HG03354 (cell line): ENCODE data around the gene PTCD1.
"Not testable (repeated sequence)": the region's sequence is repeated elsewhere in the genome, so short reads cannot be mapped to it uniquely, and the experiment has no call there.

Experiments
- ATAC-seq: cut with Tn5 transposase; IDR thresholded peaks from one replicate; pipeline ENCODE4 v1.9.1; 2021; ENCODE audit warnings: mild to moderate bottlenecking; ENCODE audit not compliant: unreplicated experiment, poor library complexity, severe bottlenecking

The PTCD1 gene

DNA sequence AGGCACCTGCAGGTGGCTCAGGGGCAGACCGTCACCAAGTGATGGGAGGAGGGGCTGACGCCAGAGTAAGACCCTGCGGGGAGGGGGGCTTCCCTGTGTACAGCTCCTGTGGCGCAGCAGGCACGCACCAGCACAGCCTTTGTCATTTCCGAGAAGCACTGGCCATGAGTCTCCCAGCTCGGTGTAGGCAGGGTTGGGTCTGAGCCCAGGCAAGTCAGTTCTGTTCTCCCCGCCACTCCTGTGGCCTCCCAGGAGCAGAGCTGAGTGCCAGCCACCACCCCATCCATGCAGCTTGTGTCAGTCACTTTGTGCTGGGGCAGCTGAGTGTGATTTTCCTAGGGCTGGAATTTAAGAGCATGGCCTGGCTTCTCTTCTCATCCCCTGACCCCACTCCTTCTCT lies 13.3 kb upstream of the PTCD1 start:
- ATAC-seq = no peak

DNA sequence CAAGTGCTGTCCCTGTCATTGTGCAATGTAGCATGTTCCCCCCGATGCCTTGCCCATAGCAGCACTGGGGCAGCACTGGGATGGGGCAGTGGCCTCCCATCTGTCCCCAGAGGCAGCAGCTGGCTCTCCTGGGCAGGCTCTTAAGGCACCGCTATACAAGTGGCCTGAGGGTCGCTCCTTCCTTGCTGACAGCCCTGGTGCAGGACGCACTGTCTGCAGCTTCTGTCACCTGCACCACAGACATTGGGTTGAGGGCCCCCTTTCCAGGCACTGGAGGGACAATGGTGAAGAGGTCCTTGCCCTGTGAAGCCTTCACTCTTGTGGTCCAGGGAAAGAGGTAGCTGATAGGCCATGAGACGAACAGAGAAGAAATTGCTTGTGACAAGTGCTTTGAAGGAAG lies 10.7 kb upstream of the PTCD1 start:
- ATAC-seq = no peak

DNA sequence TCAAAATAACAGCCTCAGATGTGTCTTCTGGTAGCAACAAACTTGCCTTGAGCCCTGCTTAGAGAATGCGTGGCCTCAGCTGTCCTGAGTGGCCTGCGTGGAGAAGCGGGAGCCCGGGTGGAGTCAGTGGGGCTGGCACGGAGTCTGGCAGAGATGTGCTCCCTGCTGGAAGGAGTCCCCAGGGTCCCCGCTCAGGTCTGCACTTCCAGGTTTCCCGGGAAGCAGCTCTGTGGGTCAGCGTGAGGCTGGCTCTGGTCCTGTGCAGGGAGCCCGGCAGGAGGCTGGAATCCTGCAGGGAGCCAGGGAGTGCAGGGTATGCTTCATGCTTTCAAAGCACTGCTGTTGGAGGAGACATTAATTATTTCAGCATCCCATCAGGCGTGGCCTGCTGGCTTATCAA lies 10.3 kb upstream of the PTCD1 start:
- ATAC-seq = no peak

DNA sequence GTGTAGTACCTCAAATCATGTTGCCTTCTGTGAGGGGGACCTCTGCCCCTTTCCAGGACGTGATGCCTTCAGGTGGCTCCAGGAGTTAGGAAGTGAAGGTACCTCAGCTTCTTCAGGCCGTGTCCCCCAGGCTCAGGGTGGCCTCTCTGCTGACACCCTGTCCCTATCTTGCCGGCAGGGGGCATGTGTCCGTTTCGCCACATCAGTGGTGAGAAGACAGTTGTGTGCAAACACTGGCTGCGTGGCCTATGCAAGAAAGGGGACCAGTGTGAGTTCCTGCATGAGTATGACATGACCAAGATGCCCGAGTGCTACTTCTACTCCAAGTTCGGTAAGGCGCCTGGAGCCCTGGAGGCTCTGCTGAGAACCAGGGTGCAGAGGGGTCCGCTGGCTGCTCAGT lies 9.3 kb upstream of the PTCD1 start:
- ATAC-seq = no peak

- no peak for ATAC-seq
These were observed 7.5 kb upstream of the PTCD1 start for GRCh38 chr7:99446096-99446495.

- ATAC-seq = no peak
These were observed 1.6 kb upstream of the PTCD1 start for GRCh38 chr7:99440195-99440594.

DNA sequence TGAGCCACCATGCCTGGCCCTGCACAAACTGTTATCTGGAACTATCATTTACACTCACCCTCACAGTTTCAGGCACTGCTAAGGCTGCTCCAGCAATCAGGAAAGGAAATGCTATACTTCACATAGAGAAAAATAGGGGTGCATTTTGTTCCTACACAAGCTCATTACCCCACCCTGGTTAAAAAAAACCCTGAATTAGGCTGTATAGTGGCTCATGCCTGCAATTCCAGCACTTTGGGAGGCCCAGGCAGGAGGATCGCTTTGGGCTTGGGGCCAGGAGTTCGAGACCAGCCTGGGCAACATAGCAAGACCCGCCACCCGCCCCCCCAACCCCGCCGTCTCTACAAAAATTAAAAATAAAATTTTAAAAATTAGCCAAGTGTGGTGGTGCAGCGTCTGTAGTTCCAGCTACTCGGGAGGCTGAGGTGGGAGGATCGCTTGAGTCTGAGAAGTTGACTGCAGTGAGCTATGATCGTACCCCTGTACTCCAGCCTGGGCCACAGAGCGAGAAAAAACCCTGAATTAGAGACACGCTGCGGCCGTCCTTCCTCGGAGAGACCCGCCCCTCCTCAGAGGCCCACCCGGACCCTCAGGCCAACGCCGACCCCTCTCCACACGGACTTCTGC lies 539 bp downstream of the PTCD1 start:
- peak; percentile 18 for ATAC-seq

- ATAC-seq = no peak
These were observed 5.4 kb downstream of the PTCD1 start for GRCh38 chr7:99433158-99433557.

DNA sequence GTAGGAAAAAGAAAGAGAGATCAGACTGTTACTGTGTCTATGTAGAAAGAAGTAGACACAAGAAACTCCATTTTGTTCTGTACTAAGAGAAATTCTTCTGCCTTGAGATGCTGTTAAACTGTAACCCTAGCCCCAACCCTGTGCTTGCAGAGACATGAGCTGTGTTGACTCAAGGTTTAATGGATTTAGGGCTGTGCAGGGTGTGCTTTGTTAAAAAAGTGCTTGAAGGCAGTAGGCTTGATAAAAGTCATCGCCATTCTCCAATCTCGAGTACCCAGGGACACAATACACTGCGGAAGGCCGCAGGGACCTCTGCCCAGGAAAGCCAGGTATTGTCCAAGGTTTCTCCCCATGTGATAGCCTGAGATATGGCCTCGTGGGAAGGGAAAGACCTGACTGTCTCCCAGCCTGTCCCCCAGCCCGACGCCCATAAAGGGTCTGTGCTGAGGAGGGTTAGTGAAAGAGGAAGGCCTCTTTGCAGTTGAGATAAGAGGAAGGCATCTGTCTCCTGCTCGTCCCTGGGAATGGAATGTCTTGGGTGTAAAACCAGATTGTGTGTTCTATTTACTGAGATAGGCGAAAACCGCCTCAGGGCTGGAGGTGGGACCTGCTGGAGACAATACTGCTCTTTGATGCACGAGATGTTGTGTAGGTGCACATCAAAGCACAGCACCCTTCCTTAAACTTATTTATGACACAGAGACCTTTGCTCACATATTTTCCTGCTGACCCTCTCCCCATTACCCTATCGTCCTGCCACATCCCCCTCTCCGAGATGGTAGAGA lies 6.7 kb downstream of the PTCD1 start:
- not testable (repeated sequence) for ATAC-seq

DNA sequence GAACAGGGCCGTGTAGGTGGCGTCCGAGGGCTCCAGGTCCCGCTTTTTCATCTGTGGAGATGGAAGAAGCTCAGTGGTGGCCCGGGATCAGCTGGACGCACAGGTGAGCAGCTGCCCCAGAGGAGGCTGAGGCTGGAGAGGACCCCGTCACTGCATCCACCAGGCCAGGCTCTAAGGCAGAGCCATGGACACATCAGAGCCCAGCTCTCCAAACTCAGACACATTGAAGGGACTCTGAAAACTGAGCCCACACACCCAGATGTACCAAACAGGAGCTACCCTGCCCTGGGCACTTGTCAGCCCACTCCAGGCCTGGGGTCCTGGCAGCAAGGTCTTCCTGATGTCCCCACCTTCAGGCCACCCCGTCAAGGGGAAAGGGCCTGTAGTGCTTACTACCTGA lies 8.8 kb downstream of the PTCD1 start:
- no peak for ATAC-seq

DNA sequence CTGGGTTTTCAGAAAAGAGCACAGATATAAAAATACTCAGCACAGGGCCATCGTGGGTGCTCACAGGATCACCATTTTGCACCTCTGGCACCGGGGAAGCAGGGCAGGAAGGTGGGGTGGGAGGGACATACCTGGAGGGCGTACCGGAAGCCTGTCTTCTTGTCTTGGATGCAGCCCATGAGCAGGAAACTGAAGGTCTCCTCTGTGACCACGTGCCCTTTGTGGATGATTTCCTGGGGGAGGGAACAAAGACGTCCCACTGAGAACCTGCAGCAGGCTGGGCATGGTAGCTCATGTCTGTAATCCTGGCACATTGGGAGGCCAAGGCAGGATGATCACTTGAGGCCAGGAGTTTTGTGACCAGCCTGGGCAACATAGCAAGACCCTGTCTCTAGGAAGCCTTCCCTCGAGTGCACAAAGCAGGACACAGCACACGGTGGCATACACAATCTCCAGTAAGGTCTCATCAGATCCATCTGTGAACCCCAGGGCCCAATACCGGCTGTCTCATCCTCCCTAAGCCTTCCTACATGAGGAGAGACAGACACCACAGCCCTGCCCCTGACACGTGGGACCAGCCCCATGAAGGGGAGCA lies 9.5 kb downstream of the PTCD1 start:
- ATAC-seq = no peak

DNA sequence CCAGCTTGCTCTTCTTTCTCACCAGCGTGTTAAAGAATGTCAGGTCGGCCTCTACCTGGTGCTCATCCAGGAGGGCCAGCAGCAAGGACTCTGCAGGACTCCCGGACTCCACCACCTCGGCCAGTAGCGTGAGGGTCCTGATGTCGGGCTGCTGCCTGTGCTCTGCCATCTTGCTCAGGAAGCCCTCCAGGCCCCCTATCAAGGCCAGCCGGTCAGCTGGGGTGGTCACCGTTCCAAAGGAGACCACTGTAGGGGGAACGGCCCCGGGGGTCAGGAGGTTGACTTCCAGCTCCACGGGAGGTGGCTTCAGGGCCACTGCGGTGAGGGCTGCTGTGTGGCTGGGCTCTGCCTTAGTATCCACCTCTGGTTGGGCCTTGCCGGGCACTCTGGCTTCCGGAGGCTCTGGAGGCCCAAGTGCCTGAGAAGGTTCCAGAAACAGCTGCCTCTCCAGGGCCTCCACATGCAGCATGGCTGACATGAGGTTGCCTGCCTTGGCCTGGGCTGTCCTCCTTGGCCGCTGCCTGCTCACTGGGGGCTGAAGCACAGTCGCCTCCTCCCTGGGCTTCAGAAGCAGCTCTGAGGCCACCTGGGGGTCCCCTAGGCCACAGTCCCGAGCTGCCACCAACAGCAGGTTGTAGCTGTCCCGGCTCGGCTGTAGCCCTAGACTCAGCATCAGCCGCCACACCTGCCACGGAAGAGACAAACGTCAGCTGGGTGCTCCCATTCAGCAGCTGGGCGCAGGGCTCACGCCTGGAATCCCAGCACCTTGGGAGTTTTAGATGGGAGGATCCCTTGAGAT lies 13.5 kb downstream of the PTCD1 start:
- ATAC-seq = no peak

DNA sequence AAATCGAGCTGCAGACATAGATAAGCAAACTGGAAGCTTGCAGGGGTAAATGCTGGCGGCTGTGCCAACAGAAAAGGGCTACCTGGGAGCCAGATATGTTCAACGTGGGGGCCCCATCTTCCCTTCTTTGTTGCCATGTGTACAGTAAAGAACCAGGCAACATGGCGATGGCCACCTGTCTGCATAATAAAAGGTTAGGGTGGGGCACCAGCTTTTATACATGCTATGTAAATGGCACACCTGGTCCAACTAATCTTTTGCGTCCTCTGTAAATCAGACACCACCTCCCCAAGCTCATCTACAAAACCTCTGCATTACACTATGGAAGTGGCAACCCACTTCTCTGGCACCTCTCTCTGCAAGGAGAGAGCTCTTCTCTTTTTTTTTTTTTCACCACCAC lies 16.0 kb downstream of the PTCD1 start:
- no peak for ATAC-seq

DNA sequence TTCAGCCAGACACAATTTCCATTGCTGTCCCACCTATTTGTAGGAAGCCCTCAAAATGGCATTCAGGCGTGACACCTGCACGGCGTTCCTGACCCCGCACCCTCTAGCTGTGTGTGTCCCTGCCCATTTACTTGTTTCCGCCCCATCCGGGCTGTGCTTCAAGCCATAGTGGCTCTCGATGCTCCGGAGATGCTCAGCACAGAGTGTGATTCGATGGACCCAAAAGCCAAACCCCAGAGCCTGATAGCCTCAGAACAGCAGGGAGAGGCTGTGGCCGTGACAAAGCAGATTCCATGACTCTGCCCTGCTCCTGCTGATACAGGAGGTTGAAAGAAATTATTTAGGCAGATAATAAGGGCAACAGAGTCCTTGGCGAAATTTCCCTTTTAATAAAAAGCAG lies 16.4 kb downstream of the PTCD1 start:
- no peak for ATAC-seq

DNA sequence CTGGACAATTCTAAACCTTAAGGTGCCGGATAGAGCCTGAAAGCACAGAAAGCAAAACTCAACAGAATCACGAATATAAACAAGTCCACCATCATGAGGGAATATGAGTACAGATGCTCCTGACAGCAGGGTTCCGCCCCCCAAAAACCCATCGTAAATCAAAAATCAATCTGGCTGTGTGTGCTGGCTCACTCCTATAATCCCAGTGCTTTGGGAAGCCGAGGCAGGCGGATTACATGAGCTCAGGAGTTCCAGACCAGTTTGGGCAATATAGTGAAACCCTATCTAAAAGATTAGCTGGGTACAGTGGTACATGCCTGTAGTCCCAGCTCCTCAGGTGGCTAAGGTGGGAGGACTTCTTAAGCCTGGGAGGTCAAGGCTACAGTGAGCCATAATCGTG lies 17.6 kb downstream of the PTCD1 start:
- ATAC-seq = no peak

DNA sequence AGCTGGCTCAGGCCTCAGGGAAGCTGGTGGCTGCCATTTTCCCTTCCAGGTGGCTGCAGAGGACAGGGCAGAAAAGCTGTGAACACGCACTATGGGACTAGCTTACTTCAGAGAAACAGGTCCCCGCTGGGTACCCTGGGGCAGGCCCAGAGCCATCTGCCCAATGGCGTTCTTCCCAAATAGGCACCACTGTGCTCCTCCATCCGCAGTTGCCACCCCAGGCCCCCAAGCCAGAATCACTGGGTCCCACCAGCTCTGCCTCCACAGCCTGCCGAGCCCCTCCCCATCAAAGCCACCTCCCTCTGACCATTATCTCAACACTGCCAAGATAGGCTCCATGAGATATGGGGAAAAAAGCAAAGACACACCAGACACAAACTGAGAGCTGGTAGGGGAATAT lies 18.4 kb downstream of the PTCD1 start:
- no peak for ATAC-seq

GRCh38 chr7:99419323-99420021 lies 19.1 kb downstream of the PTCD1 start:
- no peak for ATAC-seq

DNA sequence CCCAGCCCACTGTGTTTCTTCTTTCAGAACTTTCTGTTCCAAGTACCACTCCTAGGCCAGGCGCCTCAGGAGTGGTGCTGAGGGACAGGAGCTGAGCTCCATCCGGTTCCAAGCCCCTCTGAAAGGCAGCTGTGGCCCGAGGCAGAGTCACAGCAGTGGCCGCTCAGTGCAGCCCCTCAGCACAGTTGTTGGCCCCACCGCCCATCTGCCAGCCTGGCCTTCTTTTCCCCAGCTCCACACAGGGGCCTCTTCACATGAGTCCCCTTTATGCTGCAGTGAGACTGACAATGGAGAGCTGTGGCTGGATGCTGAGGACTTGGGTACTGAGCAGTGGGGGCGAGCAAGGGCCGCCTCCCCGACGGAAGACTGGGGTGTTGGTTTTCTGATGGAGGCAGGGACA lies 20.3 kb downstream of the PTCD1 start:
- ATAC-seq = no peak

- not testable (repeated sequence) for ATAC-seq
These were observed 23.0 kb downstream of the PTCD1 start for GRCh38 chr7:99415513-99416127.
